GM10847 (cell line): ENCODE measurements around the gene IGF2BP3.

ENCODE experiments used
- POLR2A ChIP-seq: IDR thresholded peaks from 2 replicates; pipeline ENCODE4 v1.6.1; 2011; ENCODE audit not compliant: insufficient read length; ENCODE audit errors: extremely low read depth

IGF2BP3 gene

GRCh38 chr7:23343102-23343501 is 127.2 kb downstream of the IGF2BP3 start:
- no peak for TF ChIP-seq POLR2A

- no peak for TF ChIP-seq POLR2A
Measured at GRCh38 chr7:23341846-23342598, 128.3 kb downstream of the IGF2BP3 start.

GRCh38 chr7:23338863-23339262 is 131.4 kb downstream of the IGF2BP3 start:
- no peak for TF ChIP-seq POLR2A

GRCh38 chr7:23338439-23338838 is 131.9 kb downstream of the IGF2BP3 start:
- TF ChIP-seq POLR2A, result no peak

GRCh38 chr7:23337374-23337773 is 132.9 kb downstream of the IGF2BP3 start:
- TF ChIP-seq POLR2A, result no peak

GRCh38 chr7:23336799-23337283 is 133.4 kb downstream of the IGF2BP3 start:
- no peak for TF ChIP-seq POLR2A

- TF ChIP-seq POLR2A, result no peak
Measured at GRCh38 chr7:23336086-23336485, 134.2 kb downstream of the IGF2BP3 start.

- TF ChIP-seq POLR2A, result no peak
Measured at GRCh38 chr7:23335621-23336020, 134.7 kb downstream of the IGF2BP3 start.

- TF ChIP-seq POLR2A, result no peak
Measured at GRCh38 chr7:23335136-23335535, 135.2 kb downstream of the IGF2BP3 start.

- TF ChIP-seq POLR2A, result no peak
Measured at GRCh38 chr7:23334482-23335056, 135.7 kb downstream of the IGF2BP3 start.

- TF ChIP-seq POLR2A, result no peak
Measured at GRCh38 chr7:23333671-23334246, 136.5 kb downstream of the IGF2BP3 start.

- TF ChIP-seq POLR2A, result no peak
Measured at GRCh38 chr7:23332910-23333612, 137.2 kb downstream of the IGF2BP3 start.

GRCh38 chr7:23332193-23332592 is 138.1 kb downstream of the IGF2BP3 start:
- no peak for TF ChIP-seq POLR2A

- TF ChIP-seq POLR2A, result no peak
Measured at GRCh38 chr7:23331132-23331531, 139.2 kb downstream of the IGF2BP3 start.

GRCh38 chr7:23315366-23315765 is 154.9 kb downstream of the IGF2BP3 start:
- TF ChIP-seq POLR2A, result no peak

GRCh38 chr7:23308754-23309153 is 161.5 kb downstream of the IGF2BP3 start:
- no peak for TF ChIP-seq POLR2A

GRCh38 chr7:23306936-23307521 is 163.3 kb downstream of the IGF2BP3 start:
- no peak for TF ChIP-seq POLR2A
